Measurements from ENCODE around the gene PAF1. TPM values are rescaled to one million over a fixed set of nuclear protein-coding genes. Genes with fewer than 3 reads are reported as not detected.
A peak's percentile ranks its signal among the peaks of the same experiment; 100 is the strongest.

Gene PAF1
- total RNA-seq, 1 experiment from 2014 or later: 61.7 TPM

DNA sequence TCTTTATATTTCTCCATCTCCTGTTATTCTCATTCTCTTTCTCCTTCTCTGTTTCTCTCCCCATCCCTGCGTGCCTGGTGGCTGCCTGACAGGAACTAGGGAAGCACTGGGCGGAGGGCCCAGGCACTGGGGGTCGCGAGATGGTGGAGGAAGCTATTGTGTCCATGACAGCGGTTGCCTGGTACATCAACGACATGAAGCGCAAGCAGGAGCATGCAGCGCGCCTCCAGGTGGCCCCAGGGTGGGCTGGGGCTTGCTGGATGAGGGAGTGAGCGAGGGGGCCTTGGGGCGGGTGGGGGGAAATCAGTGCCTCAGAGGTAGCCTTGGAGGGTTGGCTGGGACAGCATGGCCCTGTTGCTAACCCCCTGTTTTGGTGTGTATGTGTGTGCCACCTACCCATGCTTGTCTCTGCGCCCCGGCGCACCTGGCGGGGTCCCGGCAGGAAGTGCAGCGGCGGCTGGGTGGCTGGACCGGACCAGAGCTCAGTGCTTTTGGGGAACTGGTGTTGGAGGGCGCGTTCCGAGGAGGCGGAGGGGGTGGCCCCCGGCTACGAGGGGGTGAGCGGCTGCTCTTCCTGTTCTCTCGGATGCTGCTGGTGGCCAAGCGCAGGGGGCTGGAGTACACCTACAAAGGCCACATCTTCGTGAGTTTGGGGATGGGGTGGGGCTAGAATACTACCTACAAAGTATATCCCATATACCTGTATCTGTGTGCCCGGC is 26.7 kb upstream of the PAF1 start:
- no peak for DNase-seq (ENCODE audit: low read depth)

DNA sequence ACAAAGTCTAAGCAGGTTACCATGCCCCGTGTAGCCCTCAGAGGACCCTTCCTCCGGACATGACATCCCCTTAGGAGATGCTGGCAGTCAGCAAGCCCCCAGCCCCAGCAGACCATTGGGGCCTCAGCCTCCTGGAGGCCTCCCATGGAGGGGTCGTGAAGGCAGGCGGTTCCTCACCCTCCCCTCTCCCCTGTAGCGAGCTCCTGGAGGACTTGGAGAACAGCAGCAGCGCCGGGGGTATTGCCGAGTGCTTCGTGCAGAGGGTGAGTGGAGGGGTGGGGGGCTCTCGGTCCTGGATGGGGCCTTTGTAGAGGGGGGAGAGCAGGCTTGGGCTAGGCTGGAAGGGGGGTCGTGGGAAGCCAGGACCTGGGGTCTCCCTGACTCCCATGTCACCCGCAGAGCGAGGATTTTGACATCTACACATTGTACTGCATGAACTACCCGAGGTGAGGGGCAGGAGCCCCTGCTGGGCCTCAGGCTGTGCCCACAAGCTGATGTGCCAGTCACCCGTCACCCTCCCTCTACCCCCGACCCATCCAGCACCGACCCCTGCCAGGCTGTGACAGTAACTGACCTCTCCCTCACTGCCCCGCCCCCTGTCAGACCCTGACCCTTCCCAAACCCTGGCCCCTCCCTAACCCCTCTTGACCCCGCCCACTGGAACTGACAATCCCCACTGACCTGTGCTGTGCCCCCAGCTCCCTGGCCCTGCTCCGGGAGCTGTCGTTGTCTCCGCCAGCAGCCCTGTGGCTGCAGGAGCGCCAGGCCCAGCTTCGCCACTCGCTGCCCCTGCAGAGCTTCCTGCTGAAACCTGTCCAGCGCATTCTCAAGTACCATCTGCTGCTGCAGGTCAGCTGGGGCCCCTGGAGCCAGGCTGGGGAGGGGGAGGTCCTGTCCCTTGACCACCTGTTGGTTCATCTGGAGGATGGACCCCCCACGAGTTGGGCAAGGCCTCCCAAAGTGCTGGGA is 25.5 kb upstream of the PAF1 start:
- DNase-seq (ENCODE audit: low read depth): no peak

- DNase-seq (ENCODE audit: low read depth): no peak
Observed at GRCh38 chr19:39415111-39416046, 24.5 kb upstream of the PAF1 start.

GRCh38 chr19:39413911-39414608 is 23.2 kb upstream of the PAF1 start:
- DNase-seq (ENCODE audit: low read depth): no peak

DNA sequence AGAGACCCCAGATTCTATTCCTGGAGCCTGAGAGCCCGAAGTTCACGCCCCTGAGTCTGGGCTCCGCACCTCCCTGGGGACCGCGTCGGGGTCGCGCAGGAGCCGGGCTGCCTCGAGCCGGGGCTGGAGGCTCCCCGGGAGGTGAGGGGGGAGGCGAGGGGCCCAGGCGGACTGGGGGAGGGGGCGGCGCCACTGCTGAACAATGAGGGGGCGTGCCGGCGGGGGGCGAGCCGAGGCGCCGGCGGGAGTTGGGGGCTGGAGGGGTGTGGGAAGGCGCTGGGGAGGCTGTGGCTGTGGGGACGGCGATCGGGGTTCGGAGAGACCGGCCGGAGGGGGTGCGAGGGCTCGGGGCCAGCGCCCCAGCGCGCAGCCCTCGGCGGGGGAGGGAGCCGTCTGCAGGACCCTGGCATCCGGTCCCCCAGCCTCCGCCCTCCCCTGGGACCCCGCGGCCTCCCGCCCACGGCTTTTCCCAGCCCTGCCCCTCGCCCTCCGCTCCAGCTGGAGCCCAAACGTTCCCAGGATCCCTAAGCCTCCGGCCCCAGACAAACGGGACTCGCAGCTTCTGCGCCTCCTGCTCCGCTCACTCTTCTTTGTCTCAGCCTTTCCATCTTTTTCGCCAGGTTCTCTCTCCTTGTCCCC is 22.5 kb upstream of the PAF1 start:
- peak; percentile 66 for DNase-seq (ENCODE audit: low read depth)

DNA sequence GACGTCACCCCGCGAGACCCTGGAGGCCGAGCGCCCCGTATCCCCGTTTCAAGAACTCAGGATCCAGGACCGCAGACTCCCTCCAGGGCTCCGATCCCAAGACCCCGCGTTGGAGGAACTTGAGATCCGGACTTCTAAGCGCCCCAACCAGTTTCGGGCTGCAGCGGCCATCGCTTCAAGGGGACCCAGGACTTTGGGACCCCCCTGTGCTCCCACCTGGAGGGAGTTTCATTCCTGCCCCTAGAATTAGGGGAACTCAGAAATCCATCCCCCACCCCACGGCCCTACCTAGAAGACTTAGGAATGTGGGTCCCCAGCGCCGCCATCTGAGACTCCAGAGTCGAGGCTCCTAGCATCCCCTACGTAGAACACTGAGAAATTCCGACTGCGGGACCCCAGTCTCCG is 22.0 kb upstream of the PAF1 start:
- no peak for DNase-seq (ENCODE audit: low read depth)

- peak; percentile 100 for DNase-seq (ENCODE audit: low read depth)
Observed at GRCh38 chr19:39412100-39412866, 21.4 kb upstream of the PAF1 start, which contains the start of gene PLEKHG2. Gene PLEKHG2, plus strand, starts transcription at chr19:39412669. Its CDS starts 1,418 bp downstream, at chr19:39414087.

GRCh38 chr19:39411832-39412099 is 20.9 kb upstream of the PAF1 start:
- peak; percentile 93 for DNase-seq (ENCODE audit: low read depth)

DNA sequence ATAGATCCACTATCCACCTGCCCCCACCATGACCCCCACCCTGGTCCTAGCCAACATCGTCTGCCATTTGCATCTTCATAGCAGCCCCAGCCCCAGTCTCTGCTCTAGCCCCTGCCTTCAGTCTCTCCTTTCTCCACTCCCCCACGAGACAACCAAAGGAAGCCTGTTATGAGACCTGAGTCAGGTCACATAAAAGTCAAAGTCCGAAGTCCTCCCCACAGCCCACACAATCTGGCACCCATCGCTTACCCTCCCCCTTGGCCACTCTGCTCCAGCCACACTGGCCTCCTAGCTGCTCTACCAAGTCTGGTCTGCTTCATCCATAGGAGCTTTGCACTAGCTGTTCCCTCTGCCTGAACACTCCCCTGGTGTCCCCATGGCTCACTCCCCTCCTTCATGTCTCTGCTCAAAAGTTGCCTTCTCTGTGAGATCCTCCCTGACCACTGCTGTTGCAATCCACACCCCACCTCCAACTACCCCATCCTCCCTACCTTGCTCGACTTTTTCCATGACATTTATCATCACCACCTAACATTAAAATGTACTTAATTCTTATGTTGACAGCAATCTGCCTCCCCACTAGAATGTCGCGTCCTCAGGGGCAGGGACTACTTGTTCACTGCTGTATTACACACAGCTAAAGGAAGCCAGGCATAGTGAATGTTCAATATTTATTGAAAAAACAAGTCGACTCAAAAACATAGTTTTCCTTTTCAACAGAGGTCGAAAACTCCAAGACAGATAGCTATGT is 20.4 kb upstream of the PAF1 start:
- no peak for DNase-seq (ENCODE audit: low read depth)

- no peak for DNase-seq (ENCODE audit: low read depth)
Observed at GRCh38 chr19:39410831-39411080, 19.9 kb upstream of the PAF1 start.

DNA sequence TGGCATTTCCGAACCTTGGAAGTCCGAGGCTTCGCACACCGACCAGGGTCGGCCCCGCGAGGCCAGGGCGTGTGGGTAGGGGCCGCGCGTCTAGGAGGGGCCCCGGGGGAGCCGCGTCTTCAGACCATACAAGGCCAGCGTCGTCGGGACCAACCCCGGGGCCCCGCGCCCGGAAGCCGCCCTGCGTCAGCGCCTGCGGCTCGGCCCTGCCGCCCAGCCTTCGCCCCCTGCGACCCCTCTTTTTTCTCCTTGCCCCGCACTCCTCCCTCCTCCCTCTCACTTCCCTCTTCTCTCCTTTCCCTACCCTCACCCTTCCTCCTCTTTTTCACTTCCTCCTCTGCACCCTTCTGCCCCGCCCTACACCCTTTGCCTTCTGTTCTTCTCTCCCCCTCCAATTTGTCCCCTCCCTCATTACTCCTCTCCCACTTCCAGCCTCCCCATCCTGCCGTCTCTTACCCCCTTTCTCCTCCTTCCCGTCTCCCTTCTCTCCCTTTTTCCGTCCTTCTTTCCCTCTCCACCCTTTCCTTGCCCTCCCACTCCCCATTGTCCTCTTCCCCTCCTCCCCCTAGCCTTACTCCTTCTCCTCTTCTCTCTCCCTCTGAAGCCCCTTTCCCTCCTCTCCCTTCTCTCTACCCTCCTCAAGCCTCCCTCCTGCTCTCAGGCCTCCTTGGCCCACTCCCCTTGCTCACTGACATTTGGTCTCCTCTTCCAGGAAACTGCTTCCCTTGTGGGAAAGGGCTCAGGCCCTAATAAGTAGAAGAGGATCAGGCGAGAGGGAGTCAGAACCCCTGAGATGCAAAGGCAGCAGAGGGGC is 19.3 kb upstream of the PAF1 start:
- DNase-seq (ENCODE audit: low read depth): peak; percentile 60

GRCh38 chr19:39409208-39410016 is 18.5 kb upstream of the PAF1 start:
- peak; percentile 74 for DNase-seq (ENCODE audit: low read depth)

DNA sequence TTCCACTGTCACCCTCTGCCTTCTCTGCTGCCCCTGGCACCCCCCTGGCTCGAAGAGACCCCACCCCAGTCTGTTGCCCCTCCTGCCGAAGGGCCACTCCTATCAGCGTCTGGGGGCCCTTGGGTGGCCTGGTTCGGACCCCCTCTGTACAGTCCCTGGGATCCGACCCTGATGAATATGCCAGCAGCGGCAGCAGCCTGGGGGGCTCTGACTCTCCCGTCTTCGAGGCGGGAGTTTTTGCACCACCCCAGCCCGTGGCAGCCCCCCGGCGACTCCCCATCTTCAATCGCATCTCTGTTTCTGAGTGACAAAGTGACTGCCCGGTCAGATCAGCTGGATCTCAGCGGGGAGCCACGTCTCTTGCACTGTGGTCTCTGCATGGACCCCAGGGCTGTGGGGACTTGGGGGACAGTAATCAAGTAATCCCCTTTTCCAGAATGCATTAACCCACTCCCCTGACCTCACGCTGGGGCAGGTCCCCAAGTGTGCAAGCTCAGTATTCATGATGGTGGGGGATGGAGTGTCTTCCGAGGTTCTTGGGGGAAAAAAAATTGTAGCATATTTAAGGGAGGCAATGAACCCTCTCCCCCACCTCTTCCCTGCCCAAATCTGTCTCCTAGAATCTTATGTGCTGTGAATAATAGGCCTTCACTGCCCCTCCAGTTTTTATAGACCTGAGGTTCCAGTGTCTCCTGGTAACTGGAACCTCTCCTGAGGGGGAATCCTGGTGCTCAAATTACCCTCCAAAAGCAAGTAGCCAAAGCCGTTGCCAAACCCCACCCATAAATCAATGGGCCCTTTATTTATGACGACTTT is 17.7 kb upstream of the PAF1 start:
- peak; percentile 50 for DNase-seq (ENCODE audit: low read depth)

DNA sequence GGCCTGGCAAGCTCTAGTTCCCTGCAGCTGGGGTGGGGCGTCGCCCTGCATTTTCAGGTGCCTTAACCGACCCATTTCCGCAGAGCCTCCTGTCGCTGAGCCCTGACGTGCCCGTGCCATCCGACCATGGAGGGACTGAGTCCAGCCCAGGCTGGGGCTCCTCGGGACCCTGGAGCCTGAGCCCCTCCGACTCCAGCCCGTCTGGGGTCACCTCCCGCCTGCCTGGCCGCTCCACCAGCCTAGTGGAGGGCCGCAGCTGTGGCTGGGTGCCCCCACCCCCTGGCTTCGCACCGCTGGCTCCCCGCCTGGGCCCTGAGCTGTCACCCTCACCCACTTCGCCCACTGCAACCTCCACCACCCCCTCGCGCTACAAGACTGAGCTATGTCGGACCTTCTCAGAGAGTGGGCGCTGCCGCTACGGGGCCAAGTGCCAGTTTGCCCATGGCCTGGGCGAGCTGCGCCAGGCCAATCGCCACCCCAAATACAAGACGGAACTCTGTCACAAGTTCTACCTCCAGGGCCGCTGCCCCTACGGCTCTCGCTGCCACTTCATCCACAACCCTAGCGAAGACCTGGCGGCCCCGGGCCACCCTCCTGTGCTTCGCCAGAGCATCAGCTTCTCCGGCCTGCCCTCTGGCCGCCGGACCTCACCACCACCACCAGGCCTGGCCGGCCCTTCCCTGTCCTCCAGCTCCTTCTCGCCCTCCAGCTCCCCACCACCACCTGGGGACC is 16.9 kb upstream of the PAF1 start:
- DNase-seq (ENCODE audit: low read depth): no peak

DNA sequence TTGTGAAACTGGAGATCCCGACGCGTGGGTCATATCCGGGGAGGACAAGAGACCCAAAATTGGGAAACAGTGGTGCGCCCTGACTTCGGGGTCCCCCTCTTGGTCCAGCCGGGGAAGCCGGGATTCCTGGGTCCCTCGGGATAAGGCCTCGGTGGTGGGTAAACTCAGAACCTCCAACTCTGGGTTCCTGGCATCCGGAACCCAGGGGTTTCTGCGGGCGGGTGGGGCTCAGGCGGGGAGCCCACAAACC is 16.4 kb upstream of the PAF1 start:
- DNase-seq (ENCODE audit: low read depth): peak; percentile 52

GRCh38 chr19:39406656-39407409 is 15.9 kb upstream of the PAF1 start, which contains the start of gene ZFP36:
Gene ZFP36, plus strand, starts transcription at chr19:39406847. Its CDS starts 58 bp downstream, at chr19:39406905.
- DNase-seq (ENCODE audit: low read depth): peak; percentile 80

All from LHCN-M2 (cell line).